Stimulated activated CD4-positive, alpha-beta T cell treated with anti-CD3 and anti-CD28 coated beads, Interleukin-4, amount 100 ng/mL, for 4 hours (primary cell): ENCODE results near the gene COLEC12.

Source experiments
- DNase-seq, 2 experiments: peaks; one replicate each; pipeline ENCODE4 v3.0.0-alpha.2; 2020

COLEC12 gene

GRCh38 chr18:382423-382984 is 118.0 kb downstream of the COLEC12 start:
- no peak for DNase-seq

GRCh38 chr18:379681-380330 is 120.7 kb downstream of the COLEC12 start:
- DNase-seq: no peak

- no peak for DNase-seq
Measured at GRCh38 chr18:378079-378478, 122.4 kb downstream of the COLEC12 start.

- no peak for DNase-seq
Measured at GRCh38 chr18:377088-377487, 123.4 kb downstream of the COLEC12 start.

GRCh38 chr18:376311-376710 is 124.2 kb downstream of the COLEC12 start:
- DNase-seq: no peak

GRCh38 chr18:374721-375168 is 125.8 kb downstream of the COLEC12 start:
- no peak for DNase-seq

GRCh38 chr18:373780-374179 is 126.7 kb downstream of the COLEC12 start:
- DNase-seq: no peak

GRCh38 chr18:371609-371982 is 128.9 kb downstream of the COLEC12 start:
- no peak for DNase-seq

- DNase-seq: no peak
Measured at GRCh38 chr18:370751-371608, 129.5 kb downstream of the COLEC12 start.

GRCh38 chr18:369224-370015 is 131.1 kb downstream of the COLEC12 start:
- no peak for DNase-seq

- DNase-seq: no peak
Measured at GRCh38 chr18:366466-367061, 133.9 kb downstream of the COLEC12 start.

GRCh38 chr18:365651-366050 is 134.8 kb downstream of the COLEC12 start:
- DNase-seq: no peak

- DNase-seq: no peak
Measured at GRCh38 chr18:364256-364826, 136.2 kb downstream of the COLEC12 start.

- DNase-seq: no peak
Measured at GRCh38 chr18:363301-364085, 137.0 kb downstream of the COLEC12 start.

GRCh38 chr18:362311-363290 is 137.9 kb downstream of the COLEC12 start:
- DNase-seq: no peak

GRCh38 chr18:361941-362310 is 138.6 kb downstream of the COLEC12 start:
- no peak for DNase-seq

- no peak for DNase-seq
Measured at GRCh38 chr18:361100-361732, 139.3 kb downstream of the COLEC12 start.

GRCh38 chr18:360676-361075 is 139.8 kb downstream of the COLEC12 start:
- DNase-seq: no peak

GRCh38 chr18:356778-357177 is 143.7 kb downstream of the COLEC12 start:
- no peak for DNase-seq

- DNase-seq: no peak
Measured at GRCh38 chr18:355678-356077, 144.8 kb downstream of the COLEC12 start.
